GM18951 (cell line): ENCODE results near the gene TUBA8.
"Not testable (repeated sequence)": the region's sequence is repeated elsewhere in the genome, so short reads cannot be mapped to it uniquely, and the experiment has no call there.

ENCODE experiments used
- POLR2A ChIP-seq: IDR thresholded peaks from 4 replicates; pipeline ENCODE4 v1.6.1; 2011; ENCODE audit warnings: mild to moderate bottlenecking; ENCODE audit not compliant: insufficient read length, insufficient read depth; ENCODE audit errors: extremely low read depth
- in situ Hi-C: fragments of 300-500 bp; cut with MboI; formaldehyde crosslinking; loops from one replicate; pipeline ENCODE4 v1.12.0; 2022; ENCODE audit warnings: low sequenced_read_pairs, mixed read lengths, inconsistent platforms; ENCODE audit not compliant: unreplicated experiment

The TUBA8 gene

DNA sequence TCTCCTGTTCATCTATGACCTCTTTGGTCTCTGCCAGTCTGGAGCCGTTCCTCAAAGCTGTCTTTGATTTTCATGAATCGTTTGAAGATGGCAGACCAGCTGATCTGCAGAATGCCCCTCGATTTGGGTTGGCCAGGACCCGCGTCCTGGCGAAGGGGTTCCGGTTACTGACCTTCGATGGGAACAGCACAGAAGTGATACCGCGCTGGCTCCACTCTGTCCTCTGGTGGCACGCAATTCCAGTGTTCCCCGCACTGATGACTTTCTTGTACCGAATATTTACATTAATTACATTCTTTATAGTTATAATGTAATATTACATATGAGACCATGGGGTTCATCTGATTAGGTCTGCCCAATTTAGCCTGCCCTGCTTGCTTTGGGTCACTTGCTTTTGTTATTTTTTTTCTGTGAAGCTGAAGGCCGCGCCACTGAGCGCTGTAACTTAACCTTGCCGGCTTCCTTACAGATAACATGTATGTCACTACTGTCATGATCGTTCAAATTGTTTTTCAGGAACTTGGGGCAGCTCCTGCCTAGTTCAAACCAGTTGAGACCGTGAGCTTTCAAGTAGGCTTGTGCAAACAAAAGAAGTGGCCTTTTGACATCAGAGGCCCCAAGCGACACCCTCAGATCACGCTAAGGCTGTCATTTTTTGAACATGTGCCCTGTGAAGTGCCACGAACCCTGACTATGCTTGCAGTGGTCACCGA, 35.2 kb downstream of the TUBA8 start:
- in situ Hi-C loops = no loop called here
- no peak for TF ChIP-seq POLR2A

DNA sequence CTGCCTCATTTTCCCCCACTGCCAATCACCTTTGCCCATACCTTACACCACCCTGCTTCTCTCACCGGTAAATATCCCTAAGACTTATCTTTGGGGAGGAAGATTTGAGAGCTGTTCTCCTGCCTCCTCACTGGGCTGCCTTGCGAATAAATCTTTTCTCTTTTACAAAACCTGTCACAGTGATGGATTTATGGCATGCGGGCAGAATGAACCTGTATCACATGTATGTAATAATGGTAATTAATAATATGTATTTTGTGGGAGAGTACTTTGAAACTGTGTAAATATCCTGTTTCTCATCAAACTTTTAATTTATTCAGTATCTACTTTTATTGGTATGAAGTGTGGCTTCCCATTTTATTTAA, 35.8 kb downstream of the TUBA8 start:
- no peak for TF ChIP-seq POLR2A
- in situ Hi-C loops = no loop called here

DNA sequence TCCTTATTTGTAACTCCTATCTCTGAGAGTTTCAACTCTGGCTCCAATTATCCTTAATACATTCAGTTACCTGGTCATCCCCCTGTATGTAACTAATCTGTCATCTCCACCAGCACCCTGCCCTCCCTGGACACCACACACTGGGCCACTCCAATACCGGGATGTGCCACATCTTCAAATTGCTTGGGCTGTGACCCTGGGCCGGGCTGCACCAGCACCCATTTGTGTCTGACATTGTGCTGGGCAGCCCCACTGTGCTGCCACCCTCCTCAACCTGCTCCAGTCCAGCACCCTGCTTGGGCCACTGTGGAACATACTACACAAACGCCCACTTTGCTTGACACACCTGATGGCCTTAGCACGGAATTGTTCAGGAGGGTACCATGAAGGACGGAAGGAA, 37.2 kb downstream of the TUBA8 start:
- in situ Hi-C loops = no loop called here
- TF ChIP-seq POLR2A = no peak

DNA sequence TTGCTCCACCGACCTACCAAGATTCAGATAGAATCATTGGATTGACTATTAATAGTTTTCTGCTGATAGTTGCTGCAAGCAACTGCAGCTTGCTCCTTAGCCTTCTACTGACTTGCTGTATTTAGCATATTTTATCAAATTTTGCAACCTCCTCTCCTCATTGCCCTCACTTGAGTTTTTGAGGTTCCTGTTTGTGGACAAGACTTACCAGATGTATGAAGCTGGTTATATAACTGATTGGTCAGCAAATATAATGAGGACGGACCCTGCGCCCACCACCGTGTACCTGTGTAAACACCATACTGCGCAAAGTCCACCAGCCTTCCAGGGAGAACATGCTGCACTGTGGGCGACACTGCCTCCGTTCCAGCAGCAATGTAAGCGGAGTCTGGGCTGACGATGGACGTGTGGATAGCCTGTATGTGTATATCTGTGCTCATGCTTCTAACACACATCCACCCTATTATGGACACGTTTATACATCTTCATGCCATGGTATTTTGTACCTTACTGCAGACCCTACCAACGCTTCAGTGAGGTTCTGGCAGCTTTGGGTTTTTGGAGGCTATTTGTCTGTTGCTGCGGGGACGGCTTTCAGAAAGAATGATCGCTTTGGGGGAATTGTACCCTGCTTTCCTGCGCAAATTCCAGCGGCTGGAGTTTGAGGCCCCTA, 37.8 kb downstream of the TUBA8 start:
- in situ Hi-C loops = no loop called here
- TF ChIP-seq POLR2A = no peak

DNA sequence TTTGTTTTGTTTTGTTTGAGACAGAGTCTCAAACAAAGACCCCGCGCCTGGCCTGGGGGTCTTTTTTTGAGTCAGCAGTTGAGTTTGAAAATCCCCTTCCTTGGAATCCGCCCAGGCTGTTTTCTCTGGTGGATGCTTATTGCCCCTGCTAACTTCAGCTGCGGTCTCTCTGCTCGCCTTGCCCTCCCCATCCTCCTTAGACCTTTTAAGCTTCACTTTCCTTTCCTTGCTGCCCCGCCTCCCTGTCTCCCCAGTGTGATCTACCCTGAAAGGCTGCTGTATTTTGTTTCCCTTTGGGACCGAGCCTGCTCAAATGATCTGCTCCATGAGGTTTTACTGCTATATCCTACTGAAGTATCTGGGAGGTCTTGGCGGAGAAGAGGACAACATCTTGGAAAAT, 41.9 kb downstream of the TUBA8 start:
- no peak for TF ChIP-seq POLR2A
- in situ Hi-C loops = no loop called here

DNA sequence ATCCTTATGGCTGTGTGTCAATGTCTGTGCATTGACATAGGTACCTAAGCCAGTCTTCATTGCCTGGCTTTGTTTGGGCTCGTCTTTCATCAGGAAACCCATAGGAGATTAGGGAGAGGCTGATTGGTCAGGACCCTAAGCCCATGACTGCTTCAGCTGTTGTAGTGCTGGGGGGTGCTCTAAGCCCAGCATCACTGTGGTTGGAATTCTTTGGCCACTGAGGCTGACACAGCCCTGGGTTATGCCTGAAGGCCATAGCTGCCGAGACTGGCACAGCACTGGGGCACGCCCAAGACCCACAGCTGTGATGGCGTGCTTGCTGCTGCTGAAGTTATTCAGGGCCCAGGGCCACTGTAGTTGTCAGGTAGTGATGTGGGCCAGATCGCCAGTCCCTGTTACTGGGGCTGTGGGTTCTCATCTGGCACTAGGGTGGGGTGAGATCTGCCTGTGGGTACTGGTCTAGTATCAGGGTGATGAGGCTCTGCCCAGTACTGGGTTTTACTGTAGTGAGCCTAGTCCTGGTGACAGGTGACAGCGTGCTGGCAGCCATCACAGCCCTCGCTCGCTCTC, 44.3 kb downstream of the TUBA8 start:
- no peak for TF ChIP-seq POLR2A
- in situ Hi-C loops = no loop called here

DNA sequence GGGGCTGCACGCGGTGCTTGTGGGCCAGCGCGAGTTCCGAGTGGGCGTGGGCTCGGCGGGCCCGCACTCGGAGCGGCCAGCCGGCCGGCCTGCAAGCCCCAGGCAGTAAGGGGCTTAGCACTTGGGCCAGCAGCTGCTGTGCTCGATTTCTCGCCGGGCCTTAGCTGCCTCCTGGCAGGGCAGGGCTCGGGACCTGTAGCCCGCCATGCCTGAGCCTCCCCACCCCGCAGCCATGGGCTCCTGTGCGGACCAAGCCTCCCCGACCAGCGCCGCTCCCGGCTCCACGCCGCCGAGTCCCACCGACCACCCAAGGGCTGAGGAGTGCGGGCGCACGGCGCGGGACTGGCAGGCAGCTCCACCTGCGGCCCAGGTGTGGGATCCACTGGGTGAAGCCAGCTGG, 44.9 kb downstream of the TUBA8 start:
- in situ Hi-C loops = not testable (repeated sequence)

DNA sequence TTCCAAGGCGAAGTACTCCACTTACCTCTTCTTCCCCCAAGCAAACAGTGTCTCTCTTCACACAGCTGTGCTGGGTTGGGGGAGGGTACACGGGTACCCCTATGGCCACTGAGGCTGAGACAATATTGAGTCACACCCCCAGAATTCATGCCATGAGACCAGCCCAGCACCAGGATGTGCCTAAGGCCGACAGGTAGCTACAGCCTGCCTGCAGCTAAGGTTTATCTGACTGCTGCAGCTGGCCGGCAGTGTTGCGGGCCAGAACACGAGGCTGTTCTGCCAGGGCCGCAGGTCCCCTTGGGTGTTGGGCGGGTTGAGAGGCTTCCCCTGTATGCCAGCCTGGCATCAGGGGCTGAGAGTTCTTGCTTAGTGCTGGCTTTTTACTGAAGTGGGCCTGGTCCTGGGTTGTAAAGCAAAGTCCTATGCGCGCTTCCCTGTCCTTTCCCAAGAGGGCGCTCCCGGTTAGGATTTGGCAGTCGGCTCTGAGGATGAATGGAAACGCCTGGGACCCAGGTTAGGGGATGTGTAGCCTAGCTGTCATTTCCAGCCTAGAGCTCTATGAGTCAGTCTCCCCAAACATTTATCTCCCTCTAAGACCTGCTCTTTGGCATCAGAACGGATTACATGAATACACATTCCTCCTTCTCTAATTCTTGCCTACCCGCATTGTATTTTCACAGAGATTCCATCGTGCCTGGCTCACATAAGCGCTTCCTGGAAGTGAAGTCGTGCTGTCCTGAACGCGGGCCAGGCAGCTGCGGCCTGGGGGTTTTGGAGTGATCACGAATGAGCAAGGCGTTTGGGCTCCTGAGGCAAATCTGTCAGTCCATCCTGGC, 46.5 kb downstream of the TUBA8 start:
- in situ Hi-C loops = no loop called here
- no peak for TF ChIP-seq POLR2A

DNA sequence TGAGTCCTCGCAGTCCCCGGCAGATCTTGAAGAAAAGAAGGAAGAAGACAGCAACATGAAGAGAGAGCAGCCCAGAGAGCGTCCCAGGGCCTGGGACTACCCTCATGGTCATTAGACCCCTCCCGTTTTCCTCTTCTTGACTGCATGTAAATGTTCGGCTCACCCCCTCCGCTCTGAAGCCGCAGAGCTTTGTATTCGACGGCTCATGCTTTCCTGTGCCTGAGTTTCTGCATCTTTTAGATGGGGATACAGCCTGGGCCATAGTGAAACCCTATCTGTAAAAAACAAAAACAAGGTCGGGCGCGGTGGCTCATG, 47.1 kb downstream of the TUBA8 start:
- in situ Hi-C loops = no loop called here
- no peak for TF ChIP-seq POLR2A

DNA sequence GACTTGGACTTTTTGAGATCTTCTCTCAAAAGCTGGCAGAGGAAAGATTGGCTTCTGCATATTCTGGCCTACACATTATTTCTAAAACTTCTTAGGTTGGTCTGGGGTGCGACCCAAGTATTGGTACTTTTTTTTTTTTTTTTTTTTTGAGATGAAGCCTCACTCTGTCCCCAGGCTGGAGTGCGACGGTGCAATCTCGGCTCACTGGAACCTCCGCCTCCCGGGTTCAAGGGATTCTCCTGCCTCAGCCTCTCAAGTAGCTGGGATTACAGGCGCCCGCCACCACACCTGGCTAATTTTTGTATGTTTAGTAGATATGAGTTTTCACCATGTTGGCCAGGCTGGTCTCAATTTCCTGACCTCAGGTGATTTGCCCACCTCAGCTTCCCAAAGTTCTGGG, 50.0 kb downstream of the TUBA8 start:
- in situ Hi-C loops = not testable (repeated sequence)

DNA sequence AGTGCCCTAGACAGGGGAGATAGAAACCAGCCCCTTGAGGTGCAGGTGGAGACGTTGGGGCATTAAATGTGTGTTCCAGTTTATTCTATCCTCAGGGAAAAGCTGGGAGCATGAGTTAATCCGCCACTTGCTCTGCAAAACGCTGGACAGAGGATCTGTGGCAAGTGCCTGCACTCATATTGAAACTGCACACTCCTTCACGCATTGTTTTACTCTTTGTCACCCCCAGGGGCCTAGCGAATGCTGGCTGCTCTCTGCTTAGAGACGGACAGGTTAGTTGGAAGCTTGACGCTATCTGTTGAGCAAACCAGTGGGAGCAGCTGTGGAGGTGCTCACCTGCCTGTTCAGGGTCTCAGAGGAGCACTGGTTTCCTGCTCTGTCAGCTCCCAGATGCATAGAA, 53.2 kb downstream of the TUBA8 start:
- in situ Hi-C loops = not testable (repeated sequence)

DNA sequence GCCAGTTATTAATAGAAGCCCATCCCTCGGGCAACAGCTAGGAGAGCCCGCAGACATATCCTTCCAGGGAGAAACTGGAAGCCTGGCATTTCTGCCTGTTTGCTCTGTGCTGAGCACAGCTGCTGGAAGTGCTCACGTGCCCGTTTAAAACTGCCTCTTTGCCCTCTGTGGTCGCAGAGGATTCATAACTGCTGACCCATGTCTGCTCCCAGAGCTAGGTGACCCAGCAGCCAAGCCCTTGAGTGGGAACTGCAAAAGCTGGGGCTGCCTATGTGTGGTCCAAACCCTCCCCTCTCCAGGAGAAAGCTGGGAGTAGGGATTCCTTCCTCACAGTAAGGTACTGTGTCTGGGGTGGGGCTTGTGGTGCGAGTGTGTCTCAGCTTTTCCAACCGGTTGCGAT, 54.0 kb downstream of the TUBA8 start:
- in situ Hi-C loops = not testable (repeated sequence)

DNA sequence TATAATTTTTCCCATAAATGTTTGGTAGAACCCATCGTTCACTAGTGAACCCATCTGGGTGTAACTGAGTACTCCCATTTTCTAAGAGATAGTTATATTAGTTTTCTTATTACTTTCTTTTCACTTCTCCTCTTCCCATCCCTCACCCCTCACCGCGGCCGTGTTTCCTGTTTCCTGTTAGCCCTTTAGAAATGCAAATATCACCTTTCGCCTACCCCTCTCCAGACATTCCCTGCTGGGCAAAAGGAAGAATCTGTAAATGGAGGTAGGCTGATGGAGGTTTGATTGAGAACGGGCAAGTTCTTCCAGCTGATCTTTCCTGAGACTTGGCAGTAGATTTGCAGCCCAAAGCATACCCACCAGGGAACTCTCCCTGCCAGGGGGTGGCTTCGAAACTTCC, 54.7 kb downstream of the TUBA8 start:
- in situ Hi-C loops = not testable (repeated sequence)

DNA sequence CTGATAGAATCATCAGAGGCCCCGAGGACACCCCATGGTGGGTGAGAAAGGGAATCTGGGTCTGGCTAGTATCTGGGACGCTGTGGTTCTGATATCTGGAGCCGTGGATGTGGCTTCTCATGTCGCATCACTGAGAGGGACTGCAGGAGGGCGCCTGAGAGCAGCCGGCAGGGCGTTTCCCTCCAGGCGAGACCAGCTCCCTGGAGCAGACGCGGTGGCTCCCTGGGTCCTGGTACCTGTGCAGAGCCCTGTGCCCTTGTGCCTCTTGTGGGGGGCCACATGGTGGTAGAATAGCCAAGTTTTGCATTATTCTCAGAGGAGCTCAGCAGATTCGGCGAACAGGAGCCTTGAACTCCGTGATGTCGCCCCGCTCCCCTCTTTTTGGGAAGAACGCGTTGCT, 59.7 kb downstream of the TUBA8 start:
- in situ Hi-C loops = not testable (repeated sequence)

DNA sequence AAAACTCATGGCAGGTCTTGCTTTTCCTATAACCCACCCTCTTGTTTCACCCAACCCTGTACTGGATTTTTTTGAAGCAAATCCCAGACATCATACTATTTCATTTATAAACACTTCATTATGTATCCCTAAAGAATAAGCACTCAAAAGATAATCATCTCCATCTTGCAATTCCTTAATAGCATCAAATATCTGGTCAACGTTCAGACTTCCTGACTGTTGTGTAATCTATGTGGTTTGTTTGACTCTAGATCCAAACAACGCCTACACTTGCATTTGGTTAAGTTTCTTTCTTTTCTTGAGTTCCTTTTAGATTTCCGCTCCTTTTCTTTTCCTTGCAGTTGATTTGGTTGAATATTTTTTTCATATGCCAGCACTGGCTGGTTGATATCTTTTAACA, 61.6 kb downstream of the TUBA8 start:
- in situ Hi-C loops = not testable (repeated sequence)

DNA sequence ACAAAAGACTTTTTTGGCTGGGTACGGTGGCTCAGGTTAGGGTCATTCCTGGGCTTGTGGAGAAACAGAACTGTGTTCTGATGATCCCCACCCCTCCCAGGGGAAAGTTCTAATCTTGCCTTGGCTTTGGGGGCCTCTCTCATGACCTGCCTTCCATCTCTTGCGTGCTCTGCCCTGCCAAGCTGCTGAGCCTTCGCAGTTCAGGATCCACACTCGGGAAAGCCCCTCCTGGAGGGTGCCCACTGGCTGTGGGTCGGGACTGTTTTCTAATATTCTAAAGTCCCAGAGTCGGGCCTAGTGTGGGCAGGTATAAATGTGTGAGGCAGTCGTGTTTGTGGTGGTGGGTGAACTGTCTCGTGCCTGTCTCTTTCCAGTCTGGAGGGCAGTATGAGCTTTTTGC, 62.2 kb downstream of the TUBA8 start:
- in situ Hi-C loops = not testable (repeated sequence)

DNA sequence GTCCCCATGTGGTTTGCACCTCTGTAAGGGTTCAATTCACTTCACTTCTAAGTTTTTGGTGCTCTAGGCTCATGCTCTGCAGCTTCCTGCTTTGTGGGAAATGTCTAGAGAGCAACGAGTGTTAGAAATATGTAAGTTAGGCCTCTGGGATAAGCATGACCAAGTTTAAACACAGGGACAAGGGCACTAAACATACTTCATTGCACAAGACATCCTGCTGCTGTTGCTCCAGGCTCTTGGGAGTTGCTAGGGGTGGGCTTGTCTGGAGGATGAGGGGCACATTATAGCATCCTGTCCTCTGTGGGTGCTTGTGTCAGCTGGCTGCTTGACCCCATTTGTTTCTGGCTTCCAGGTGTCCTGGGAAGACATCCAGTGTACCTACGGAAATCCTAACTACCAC, 62.8 kb downstream of the TUBA8 start:
- in situ Hi-C loops = not testable (repeated sequence)
